Hematopoietic multipotent progenitor cell treated with erythropoietin and hydrocortisone succinate and interleukin-3 and kit ligand, for 8 days (in vitro differentiated cells): ENCODE results near the gene SPIC.
"Not testable (repeated sequence)": the region's sequence is repeated elsewhere in the genome, so short reads cannot be mapped to it uniquely, and the experiment has no call there.

Experiments
- DNase-seq: peaks from one replicate; pipeline ENCODE4 v3.0.0-alpha.2; 2015

The SPIC gene

DNA sequence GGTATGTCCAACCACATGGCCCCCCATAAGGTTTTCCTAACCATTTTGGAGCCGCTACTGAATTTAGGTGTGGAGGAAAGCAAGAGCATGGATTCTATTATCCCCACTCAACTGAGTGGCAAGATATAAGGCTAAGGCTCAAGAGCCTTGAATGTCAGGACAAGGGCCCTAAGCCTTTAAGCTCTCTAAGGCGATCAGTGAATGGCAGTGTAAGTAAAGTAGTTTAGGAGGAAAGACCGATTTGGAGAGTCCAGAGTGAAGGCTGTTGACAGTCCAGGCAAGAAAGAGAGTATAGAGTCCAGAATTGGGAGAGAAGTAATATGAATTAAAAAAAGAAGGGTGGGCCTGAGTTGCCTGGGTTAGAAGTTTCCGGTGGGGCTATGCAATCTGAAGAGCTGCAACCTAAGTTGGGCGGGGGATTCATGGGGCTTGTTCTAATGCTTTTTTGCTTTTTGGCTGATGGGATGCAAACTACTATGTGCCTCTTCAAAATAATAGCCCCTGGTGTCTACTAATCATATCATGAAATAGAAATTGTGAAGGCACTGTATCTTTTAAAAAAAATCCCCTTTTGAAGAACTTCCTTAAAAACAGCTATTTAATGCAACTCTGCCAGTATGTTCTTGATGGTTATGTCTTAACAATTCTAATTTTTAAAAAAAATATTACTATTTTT is at the start of gene SPIC:
Gene SPIC, plus strand, starts transcription at position 626 of the 676 bp plus-strand sequence. CDS start 1,569 bp downstream, outside the sequence.
- DNase-seq, result no peak

DNA sequence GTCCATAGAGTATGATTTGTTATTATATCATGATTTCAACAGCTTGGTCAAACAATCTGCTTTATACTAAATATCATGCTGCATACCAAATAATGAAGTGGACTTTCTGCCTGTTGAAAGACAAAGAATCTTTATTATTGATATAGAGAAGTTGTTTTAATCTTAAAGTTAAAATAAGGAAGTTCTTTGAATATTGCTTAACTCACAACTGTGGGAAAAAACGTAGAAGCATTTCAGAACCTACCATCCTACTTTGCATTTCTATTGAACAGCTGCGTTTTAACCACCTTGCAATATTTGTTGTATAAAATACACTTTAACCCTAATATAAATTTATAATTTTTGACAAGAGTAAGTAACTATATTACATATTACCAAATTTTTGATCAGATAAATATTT is 44.7 kb upstream of the SPIC start:
- no peak for DNase-seq

DNA sequence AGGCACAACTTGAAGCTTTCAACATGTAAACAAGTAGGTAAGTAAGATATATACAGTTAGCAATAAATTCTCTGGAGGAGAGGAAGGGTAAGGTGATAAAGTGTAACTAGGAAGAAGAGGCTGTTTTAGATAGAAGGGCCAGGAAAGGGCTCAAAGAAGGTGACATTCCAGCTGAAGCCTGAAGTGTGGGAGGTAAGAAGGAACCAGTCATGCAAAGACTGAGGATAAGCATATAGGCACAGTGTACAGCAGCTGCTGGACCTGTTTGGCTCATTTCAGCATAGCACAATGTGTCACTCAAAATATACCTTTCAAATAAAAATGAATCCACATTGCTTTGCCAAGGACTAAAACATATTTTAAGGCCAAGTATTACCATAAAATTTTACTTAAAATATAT is 39.0 kb upstream of the SPIC start:
- no peak for DNase-seq

DNA sequence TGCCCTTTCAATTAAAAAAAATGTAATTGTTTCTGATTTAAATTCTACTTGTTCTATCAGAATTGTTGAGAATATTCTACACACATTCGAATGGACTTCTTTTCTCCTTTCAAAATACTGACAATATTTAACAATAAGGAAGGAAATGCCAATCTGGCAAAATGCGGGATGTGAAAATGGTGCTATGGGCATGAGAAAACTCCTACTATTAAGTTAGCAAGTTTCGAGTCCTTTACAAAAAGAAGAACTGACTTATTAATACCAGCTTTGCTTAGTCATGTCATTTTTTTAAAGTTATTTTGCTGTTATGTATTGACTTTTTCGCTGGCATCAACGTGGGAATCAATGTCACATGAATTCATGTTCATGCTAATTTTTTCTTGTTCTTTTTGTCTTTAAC is 35.9 kb upstream of the SPIC start:
- no peak for DNase-seq

DNA sequence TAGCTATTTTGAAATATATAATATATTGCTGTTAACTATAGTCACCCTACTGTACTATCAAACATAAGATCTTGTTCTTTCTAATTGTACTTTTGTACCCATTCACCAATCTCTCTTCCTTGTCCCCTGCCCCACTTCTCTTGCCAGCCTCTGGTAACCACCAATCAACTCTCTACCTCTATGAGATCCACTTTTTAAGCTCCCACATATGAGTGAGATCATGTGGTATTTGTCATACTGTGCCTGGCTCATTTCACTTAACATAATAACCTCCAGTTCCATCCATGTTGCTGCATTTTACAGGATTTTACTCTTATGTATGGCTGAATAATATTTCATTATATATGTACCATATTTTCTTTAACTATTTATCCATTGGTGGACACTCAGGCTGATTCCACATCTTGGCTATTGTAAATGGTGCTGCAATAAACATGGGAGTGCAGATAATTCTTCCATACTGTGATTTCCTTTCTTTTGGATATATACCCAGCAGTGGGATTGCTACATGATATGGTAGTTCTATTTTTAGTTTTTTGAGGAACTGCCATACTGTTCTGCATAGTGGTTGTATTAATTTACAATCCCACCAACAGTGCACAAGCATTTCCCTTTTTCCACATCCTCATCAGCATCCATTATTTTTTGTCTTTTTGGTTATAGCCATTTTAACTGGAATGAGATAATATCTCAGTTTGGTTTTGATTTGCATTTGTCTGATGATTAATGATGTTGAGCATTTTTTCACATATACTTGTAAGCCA is 33.5 kb upstream of the SPIC start:
- DNase-seq, result no peak

DNA sequence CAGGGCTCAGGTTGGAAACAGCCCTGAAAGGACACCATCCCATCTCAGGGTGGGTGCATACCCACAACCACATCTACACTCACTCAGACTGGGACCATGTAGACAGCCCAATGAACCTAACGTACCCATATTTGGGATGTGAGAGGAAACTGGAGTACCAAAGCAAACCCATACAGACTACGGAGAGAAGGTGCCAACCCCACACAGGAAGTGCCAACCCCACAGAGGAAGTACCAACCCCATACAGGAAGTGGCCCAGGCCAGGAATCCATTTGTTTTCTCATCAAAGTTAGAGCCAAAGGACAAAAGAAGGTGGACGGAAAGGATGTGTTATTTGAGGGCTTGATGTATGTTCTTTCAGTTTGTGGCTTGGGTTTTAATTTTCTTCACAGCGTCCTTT is 19.5 kb upstream of the SPIC start:
- DNase-seq, result no peak

DNA sequence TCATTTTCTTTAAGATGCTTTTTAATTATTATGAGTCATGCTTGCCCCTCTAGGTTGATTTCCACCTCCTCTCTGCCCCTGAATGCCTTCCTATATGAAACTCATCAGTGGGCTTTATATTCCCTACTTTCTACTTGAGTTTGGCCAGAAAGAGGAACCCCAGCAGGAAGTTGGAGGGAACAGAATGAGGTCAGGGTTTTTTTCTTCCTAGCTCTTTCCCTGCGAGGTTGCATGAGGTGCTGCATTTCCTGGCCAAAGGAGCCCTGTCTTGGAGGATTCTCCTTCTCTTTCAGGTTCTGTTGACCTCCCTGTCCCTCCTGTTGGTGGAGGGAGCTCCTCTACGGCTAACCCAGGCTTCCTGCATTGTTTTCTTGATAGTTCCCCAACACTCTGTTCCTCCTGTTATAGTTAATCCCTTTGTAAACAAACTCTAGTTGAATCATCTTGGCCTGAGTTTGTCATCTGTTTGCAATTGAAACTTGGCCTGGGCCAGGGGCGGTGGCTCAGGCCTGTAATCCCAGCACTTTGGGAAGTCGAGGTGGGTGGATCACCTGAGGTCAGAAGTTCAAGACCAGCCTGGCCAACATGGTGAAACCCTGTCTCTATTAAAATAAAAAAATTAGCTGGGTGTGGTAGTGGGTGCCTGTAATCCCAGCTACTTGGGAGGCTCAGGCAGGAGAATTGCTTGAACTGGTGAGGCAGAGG is 15.3 kb upstream of the SPIC start:
- no peak for DNase-seq

DNA sequence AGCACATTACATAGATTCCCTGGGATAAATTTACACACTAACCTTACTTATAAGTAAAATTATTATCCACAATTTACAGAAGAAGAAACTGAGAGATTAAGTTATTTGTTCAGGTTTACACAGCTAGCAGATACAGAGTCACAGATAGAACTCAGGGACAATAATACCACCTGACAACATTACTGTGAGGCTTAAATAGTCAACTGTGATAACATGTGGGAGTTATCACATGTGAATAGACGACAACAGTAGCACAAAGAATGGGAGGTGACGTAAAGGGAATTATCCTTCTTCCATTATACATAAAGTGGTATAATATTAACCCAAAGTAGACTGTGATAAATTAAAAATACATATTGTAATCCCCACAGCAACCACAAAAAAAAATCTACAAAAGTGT is 6.2 kb upstream of the SPIC start:
- DNase-seq, result no peak

DNA sequence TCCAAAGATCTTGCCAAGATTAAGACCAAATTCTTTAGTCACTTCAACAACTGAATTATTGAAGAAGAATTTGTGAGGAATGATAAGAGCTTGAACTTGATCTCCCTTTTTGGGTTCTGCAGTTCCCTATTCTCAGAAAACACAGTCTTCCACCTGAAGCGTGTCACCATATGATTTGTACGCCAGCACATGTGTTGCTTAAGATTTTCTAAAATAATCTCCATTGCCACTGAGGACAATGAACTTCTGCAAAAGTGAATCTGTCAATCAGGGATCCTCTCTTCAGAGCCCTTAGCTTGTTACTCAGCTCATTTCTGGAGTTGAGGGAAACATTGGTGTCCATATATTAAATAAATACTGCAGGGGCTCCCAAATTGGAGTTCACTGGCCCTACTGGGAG is 4.2 kb upstream of the SPIC start:
- DNase-seq, result no peak

DNA sequence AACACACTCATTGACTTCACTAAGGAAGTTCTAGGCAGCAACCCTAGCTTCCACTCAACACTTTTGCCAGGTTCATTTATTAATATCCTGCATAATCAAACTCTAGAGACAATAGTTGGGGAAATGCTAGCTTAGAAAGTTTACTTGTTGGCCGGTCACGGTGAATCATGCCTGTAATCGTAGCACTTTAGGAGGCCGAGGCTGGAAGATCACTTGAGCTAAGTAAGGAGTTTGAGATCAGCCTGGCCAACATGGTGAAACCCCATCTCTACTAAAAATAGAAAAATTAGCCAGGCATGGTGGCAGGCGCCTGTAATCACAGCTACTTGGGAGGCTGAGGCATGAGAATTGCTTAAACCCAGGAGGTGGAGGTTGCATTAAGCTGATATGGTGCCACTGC is 3.3 kb upstream of the SPIC start:
- not testable (repeated sequence) for DNase-seq

DNA sequence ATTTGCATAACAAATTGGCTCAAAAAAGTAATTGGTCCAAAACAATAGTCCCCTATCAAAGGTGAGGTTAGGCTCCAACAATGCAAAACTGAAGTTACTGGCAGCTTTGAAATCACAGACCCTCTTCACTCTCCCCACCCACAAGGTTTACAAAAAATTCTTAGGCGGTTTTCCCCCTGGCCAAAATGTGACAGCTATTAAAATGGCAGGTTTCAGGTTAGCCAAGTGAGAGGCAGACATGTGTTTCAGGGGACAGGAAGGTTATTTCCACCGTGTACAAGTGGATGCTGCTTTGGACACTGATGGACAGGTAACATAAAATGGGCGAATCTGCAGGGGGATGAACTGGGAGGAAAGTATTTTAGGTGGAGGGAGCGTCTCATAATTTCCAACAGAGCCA is 888 bp upstream of the SPIC start:
- no peak for DNase-seq

DNA sequence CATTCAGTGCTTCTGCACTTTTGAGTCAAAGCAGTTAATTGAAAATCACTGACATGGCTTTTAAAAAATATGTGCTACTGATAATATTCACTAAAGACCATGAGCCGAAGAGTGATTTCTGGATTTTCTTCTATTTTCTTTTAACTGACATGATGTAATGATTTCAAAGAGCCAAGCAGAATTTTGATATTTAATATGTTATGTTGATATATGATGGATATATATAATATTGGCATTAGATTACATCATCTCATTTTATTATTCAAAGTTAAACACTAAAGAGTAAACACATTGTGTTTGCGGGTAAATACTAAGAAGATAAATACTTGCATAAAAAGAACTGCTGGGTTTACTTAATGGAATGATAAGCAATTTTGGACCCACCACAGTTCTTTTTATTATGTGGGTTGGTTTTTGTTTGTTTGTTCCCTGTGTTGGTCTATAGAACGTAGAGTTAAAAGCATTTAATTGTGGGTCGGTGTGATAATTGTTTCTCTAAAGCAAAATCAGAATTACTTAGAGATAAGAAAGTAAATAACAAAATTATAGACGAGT is 692 bp downstream of the SPIC start:
- no peak for DNase-seq

DNA sequence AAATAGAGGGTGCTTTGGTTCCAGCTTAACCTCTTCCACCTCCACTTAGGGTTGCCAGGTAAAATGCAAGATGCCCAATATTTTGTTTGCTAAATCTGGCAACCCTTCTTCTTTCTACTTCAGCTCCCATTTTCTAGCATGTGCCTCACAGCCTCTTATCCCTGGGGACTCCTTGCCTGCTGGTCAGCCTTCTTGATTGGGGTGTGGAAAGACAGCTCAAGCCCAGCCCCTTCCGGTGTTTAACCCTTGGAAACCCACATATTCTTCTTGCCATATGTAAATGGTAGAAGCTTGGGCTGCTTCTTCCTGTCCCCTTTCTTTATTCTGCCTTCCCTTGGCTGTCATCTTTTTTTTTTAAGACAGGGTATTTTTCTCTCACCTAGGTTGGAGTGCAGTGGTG is 5.7 kb downstream of the SPIC start:
- no peak for DNase-seq

DNA sequence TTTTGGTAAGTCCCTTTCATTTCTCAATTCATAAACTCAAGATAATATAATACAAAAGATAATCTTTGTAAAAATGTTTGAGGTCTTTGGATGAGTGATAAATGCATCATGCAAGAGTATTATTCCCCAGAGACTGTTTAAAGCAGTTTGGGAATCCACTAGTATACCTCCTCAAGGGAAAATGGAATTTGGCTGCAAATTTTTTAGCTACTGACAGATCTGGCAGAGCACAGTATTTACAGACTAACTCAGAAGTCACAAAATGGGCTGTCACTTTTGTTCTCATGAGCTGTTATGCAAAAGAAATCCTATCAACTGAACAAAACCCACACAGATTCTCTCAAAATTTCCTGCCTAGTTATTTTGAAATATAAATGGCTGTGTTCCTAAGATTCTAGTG is 9.9 kb downstream of the SPIC start:
- no peak for DNase-seq

DNA sequence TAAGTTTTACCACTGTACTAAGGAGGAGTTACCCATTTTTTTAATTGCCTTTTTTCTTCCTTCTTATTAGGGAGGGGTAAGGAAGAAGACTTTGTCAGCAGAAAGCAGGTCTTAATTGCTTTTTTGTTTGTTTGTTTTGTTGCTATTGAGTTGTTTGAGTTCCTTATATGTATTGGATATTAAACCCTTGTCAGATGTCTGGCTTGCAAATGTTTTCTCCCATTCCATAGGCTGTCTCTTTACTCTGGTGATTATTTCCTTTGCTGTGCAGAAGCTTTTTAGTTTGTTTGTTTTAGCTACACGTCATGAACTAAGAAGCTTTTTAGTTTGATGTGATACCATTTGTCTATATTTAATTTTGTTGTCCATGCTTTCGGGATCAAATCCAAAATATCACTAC is 13.3 kb downstream of the SPIC start:
- DNase-seq, result no peak

DNA sequence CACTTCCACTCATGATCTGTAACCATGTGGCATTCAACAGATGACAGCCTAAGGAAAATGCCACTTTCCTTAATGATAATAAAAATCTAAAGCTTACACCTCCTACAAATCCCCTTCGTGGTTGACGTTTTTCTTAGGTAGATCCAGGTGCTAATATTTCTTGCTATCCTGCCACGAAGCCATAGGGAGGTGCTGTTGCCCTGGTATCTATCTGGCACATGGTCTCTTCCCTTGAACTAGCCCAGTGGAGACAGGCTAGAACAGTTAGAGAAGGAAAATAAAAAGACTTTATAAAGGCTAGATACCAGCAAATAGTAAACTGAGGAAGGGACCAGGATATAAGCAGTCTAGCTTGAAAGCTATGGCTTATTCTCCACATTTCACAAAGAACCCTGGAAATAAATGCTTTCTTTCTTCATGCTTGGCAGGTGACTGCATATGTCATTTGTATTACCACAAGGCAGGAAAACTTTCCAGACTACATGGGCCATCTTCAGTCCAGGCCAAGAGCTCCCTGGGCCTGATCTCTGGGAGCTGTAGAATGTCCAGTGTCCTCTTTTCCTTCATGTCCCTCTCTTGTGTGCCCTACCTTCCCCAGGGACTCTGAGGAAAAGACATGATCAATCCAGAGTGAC is 15.3 kb downstream of the SPIC start:
- peak; percentile 32 for DNase-seq

DNA sequence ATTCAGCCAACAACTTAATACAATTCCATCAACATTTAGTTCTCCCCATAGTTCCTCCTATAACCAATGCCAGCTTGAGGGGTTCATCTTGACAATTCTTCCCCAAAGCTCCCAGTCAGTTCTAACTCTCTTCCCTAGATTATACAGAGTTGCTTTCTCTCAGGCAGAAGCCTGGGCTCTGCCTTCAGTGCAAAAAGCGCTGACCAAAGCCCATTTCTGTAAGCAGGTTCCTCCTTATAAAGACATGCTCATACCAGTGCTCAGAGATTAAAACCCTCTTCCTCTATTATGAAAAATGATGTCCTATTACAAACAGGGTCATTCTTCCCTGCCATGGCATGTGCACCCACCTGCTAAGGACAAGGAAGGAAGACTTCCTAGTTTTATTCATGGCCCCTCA is 16.2 kb downstream of the SPIC start:
- no peak for DNase-seq

DNA sequence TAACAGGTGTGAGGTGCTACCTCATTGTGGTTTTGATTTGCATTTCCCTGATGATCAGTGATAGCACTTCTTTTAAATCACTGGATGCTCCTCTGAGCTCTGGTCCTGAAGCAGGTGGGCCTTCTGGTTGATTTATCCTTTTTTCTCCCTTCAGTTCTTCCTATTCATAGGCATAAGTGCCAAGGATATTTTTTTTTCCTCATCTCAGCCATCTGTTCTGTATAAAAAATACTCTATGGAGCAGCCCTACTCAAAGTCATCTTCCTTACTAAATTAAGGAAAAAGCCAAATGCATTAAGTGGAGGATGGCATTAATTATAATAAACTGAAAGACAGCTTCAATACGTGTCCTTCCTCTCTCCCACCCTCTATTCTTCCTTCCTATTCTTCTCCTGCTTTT is 18.4 kb downstream of the SPIC start:
- no peak for DNase-seq

DNA sequence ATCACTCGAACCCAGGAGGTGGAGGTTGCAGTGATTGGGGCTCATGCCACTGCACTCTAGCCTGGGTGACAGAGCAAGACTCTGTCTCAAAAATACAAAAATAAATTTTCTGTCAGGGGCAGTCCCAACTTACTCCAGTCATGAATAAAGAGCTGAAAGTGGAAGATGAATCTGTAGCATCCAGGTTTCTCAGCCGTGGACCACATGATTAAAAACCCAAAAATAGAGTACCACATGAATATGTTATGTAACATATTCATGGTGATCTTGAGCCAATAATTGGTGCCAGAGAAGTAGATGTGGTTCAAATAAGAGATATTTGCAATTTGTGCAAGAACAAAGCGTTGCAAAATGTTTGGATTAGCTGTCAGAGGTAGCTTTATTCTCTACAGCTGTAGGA is 23.1 kb downstream of the SPIC start:
- no peak for DNase-seq

DNA sequence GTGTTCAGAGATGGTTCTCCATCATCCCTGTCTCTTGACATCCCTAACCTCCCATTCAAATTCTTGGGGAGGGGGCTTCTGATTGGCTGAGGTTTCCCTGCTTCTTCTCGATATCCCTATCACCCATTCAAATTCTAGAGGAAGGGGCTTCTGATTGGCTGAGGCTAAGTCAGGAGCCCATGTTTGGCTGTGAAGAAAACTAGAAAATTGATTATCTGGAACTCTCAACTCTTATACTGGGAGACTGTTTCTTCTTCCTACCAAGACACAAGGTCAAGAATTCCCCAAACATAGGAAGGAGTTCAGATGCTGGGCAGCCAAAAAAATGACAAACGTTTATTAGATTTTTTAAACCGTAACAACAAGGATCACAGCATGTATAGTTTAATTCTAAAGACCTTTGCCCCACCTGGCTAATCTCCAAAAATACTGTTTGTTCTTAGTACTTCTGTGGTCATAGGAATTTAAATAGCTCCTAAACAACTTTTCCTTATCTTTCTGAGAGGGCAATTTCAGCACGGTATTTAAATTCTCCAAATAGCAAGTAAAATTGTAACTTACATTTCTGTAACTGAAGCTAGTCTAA is 26.4 kb downstream of the SPIC start:
- no peak for DNase-seq

DNA sequence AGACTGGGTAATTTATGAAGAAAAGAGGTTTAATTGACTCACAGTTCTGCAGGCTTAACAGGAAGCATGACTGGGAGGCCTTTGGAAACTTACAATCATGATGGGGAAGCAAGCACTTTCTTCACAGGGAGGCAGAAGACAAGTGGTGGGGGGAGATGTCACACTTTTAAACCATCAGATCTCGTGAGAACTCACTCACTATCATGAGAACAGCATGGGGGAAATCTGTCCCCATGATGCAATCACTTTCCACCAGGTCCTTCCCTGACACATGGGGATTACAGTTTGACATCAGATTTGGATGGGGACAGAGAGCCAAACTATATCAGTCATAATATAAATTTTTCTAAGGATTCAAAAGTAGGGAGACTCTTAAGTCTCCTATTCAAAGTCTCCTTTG is 46.0 kb downstream of the SPIC start:
- no peak for DNase-seq

DNA sequence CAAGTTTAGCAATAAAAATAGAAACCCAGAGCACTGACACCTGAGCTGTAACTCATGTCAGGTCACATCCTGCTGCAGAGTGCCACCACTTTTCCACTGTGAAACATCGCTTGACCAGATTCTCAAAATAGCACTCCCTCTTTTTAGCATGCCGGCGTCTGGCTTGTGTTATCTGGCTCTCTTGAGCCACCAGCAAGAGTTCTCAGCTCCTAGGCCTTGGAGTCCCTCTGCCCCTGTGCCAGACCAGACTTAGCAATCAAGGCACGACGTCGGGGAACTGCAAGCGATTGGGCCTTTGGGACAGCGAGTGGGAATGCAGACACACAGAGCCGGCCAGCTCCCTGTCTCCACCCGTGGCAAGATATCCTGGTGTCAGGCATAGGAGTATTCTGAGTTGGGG is 52.5 kb downstream of the SPIC start:
- no peak for DNase-seq

DNA sequence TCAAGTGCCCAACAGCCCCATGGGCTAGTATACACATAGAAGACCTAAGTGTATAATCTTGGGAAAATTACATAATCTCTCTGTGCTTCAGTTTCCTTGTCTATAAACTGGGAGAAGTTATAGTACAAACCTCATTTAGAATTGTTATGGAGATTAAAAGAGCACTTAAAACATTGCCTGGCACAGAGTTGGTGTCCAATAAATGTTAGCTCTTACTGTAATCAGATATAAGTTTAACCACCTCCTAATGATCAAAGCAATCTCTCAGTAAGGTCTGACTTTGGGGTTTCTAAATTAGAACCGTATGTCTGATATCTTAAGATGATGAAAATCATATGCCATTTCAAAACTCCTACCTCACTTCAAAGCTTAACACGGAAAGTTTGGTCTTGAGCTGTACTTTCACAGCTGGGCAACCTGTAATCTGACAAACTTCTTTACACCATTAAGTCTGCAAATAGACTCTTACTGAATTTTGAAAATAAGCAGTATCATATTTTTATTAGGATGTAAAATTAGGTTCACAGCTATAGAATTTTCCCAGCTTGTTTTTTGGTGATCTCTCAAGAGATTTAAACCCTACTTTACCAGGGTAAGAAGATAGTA is 61.0 kb downstream of the SPIC start:
- DNase-seq, result no peak
